Measurements from ENCODE around the gene NCOR2. TPM values are rescaled to one million over a fixed set of nuclear protein-coding genes. Genes with fewer than 3 reads are reported as not detected.

NCOR2 gene
- total and polyA plus RNA-seq, 2 of the 4 experiments (the other 2 are of a cell fraction) = 12.9 to 40.8 TPM

DNA sequence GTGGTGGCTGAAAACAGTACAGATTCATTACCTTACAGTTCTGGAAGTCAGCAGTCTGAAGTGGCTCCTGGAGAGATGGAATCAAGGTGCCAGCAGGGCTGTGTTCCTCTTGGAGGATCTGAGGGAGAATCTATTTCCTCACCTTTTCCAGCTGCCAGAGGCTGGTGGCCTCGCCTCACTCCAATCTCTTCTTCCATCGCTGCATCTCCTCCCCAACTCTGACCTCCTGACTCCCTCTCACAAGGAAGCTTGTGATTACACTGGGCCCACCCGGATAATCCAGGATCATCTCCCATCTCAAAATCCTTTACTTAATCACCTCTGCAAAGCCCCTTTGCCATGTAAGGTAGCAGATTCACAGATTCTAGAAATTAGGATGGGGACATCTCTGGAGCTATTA is 11.4 kb upstream of the NCOR2 start:
- ChIA-PET POLR2A (ENCODE audit: unreplicated experiment) (no interaction called here), CTCF (no interaction called here)
- no peaks in the 10 kb centered on the region for H4K20me1 ChIP-seq (ENCODE audit: insufficient read depth, low read length)
- H2AK9ac ChIP-seq (replicated peaks; ENCODE audit: low read depth, low read length, poor library complexity) = no peak overlapping the region
- H3K79me1 ChIP-seq (ENCODE audit: low read depth in 1 of 2, low read length in 2 of 2) = no peaks in the 10 kb centered on the region
- H2BK5ac ChIP-seq (ENCODE audit: low read depth, low read length, poor library complexity, severe bottlenecking) = no peak overlapping the region
- no peak overlapping the region for H4K8ac ChIP-seq (ENCODE audit: low read depth in 2 of 2, low read length in 2 of 2)
- no peak overlapping the region for H4K5ac ChIP-seq (ENCODE audit: low read depth, low read length)
- no peak overlapping the region for H3K4me2 ChIP-seq (ENCODE audit: low read depth, low read length)
- 88% methylated on average over 2 of the region's 3 CpGs; no CpG with 5 or more reads in 1 of the 2 experiments for WGBS, 2 experiments (ENCODE audit: extremely low coverage in 2 of 2, insufficient read length in 1 of 2)
- H3K18ac ChIP-seq (ENCODE audit: low read depth, low read length) = no peak overlapping the region
- no peak for TF ChIP-seq USF2 (IDR thresholded peaks at IDR 0.05; ENCODE audit: low read depth, low read length)
- no peak for TF ChIP-seq NFE2L2 (IDR thresholded peaks at IDR 0.05; ENCODE audit: low read depth, low read length)
- TF ChIP-seq SMC3 (IDR thresholded peaks at IDR 0.05; ENCODE audit: low read depth, low read length) = no peak
- TF ChIP-seq, protein P1, sequence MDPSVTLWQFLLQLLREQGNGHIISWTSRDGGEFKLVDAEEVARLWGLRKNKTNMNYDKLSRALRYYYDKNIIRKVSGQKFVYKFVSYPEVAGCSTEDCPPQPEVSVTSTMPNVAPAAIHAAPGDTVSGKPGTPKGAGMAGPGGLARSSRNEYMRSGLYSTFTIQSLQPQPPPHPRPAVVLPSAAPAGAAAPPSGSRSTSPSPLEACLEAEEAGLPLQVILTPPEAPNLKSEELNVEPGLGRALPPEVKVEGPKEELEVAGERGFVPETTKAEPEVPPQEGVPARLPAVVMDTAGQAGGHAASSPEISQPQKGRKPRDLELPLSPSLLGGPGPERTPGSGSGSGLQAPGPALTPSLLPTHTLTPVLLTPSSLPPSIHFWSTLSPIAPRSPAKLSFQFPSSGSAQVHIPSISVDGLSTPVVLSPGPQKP (IDR thresholded peaks at IDR 0.05; ENCODE audit: borderline replicate concordance, low read depth, low read length) = no peak
- TF ChIP-seq RCOR1 (IDR thresholded peaks at IDR 0.05; ENCODE audit: insufficient replicate concordance, low read length) = no peak
- TF ChIP-seq CHD1 (IDR thresholded peaks at IDR 0.05; ENCODE audit: low read depth, low read length) = no peak
- TF ChIP-seq BHLHE40 (IDR thresholded peaks at IDR 0.05; ENCODE audit: low read depth, low read length) = no peak
- no peak for TF ChIP-seq CEBPB (IDR thresholded peaks at IDR 0.05; ENCODE audit: low read depth, low read length)
- no peak for TF ChIP-seq FOS (IDR thresholded peaks at IDR 0.05; ENCODE audit: low read depth, low read length)
- no peak for TF ChIP-seq MAZ (IDR thresholded peaks at IDR 0.05; ENCODE audit: borderline replicate concordance, low read depth, low read length)
- no peak for TF ChIP-seq RAD21 (IDR thresholded peaks at IDR 0.05; ENCODE audit: low read length)
- no peak for TF ChIP-seq CTCF (conservative IDR thresholded peaks at IDR 0.05; ENCODE audit: low read depth, low read length)
- no peak for TF ChIP-seq MXI1 (IDR thresholded peaks at IDR 0.05; ENCODE audit: borderline replicate concordance, low read depth, low read length)
- no peak for TF ChIP-seq MAFK (IDR thresholded peaks at IDR 0.05; ENCODE audit: low read depth, low read length)
- TF ChIP-seq POLR2A (IDR thresholded peaks at IDR 0.05; ENCODE audit: low read depth, low read length) = no peak
- no peak for TF ChIP-seq RFX5 (IDR thresholded peaks at IDR 0.05; ENCODE audit: low read depth, low read length)
- H3K36me3 ChIP-seq (ENCODE audit: control insufficient read depth, insufficient read depth, low read length) = no peaks in the 10 kb centered on the region
- intact Hi-C loops (cut with micrococcal nuclease) = no loop called here
- no peak overlapping the region for H3K4ac ChIP-seq (ENCODE audit: low read depth, low read length)
- H4K91ac ChIP-seq (ENCODE audit: insufficient read depth, low read depth, low read length) = no peak overlapping the region
- ATAC-seq (ENCODE audit: low read depth) = no peak
- H3K9me3 ChIP-seq (ENCODE audit: control insufficient read depth, insufficient read depth, low read length) = peaks cover 13% of the 10 kb centered on the region
- no TSS peak for BruUV-seq (replicated peaks)
- no peaks in the 10 kb centered on the region for H3K9me1 ChIP-seq (ENCODE audit: insufficient read depth, low read length)
- no peak overlapping the region for H3K9ac ChIP-seq (ENCODE audit: low read depth, low read length)
- no peak overlapping the region for H2BK15ac ChIP-seq (ENCODE audit: low read depth, low read length)
- H2BK120ac ChIP-seq (ENCODE audit: low read depth, low read length) = no peak overlapping the region
- no peak overlapping the region for H3K27ac ChIP-seq (ENCODE audit: insufficient read depth, low read length)
- H2BK20ac ChIP-seq (ENCODE audit: low read depth, low read length) = no peak overlapping the region
- no peaks in the 10 kb centered on the region for H3K27me3 ChIP-seq (ENCODE audit: control insufficient read depth, insufficient read depth, low read length)
- H3K4me3 ChIP-seq (ENCODE audit: insufficient read depth, low read depth, low read length) = no peak overlapping the region
- no peak overlapping the region for H3K23ac ChIP-seq (ENCODE audit: low read depth, low read length)
- no peak overlapping the region for H2AK5ac ChIP-seq (ENCODE audit: low read depth, low read length)
- peaks cover 3% of the 10 kb centered on the region; the same call in 1 of the 2 replicates for H3K4me1 ChIP-seq (ENCODE audit: control insufficient read depth, insufficient read depth, low read length)
- H2AFZ ChIP-seq (replicated peaks; ENCODE audit: low read length, poor library complexity) = no peak overlapping the region
- dilution Hi-C loops (cut with HindIII; ENCODE audit: low sequenced_read_pairs, unreplicated experiment) = no loop called here
- no peak overlapping the region for H3K14ac ChIP-seq (replicated peaks; ENCODE audit: low read depth, low read length)
- DNase-seq = no peak
- no peak overlapping the region for H3K56ac ChIP-seq (ENCODE audit: extremely low read depth, insufficient read depth, low read length)
- in situ Hi-C loops (cut with MboI; ENCODE audit: low sequenced_read_pairs) = no loop called here

Data from IMR-90 (cell line).